NCI-H69 (cell line): Measurements from ENCODE around the gene BORCS5.
"Not testable (repeated sequence)": the region's sequence is repeated elsewhere in the genome, so short reads cannot be mapped to it uniquely, and the experiment has no call there.

Experiments
- DNase-seq: peaks from one replicate; lab custom pipeline; 2025; lab: John Stamatoyannopoulos, UW

Gene BORCS5

GRCh38 chr12:12393171-12393570 is 36.3 kb downstream of the BORCS5 start:
- DNase-seq: no peak

- DNase-seq: peak; percentile 43
These were observed 39.8 kb downstream of the BORCS5 start for GRCh38 chr12:12396694-12397093.

- no peak for DNase-seq
These were observed 40.3 kb downstream of the BORCS5 start for GRCh38 chr12:12397184-12397583.

GRCh38 chr12:12398026-12398859 is 41.4 kb downstream of the BORCS5 start:
- DNase-seq: peak; percentile 90

GRCh38 chr12:12399161-12399560 is 42.3 kb downstream of the BORCS5 start:
- DNase-seq: no peak

GRCh38 chr12:12399776-12400305 is 43.0 kb downstream of the BORCS5 start:
- peak; percentile 2 for DNase-seq

- DNase-seq: no peak
These were observed 43.9 kb downstream of the BORCS5 start for GRCh38 chr12:12400793-12401192.

- DNase-seq: peak; percentile 33
These were observed 46.7 kb downstream of the BORCS5 start for GRCh38 chr12:12403264-12404248.

GRCh38 chr12:12404297-12404696 is 47.4 kb downstream of the BORCS5 start:
- peak; percentile 4 for DNase-seq

- peak; percentile 59 for DNase-seq
These were observed 49.0 kb downstream of the BORCS5 start for GRCh38 chr12:12405882-12406281.

GRCh38 chr12:12406762-12407161 is 49.9 kb downstream of the BORCS5 start:
- DNase-seq: no peak

- DNase-seq: no peak
These were observed 51.4 kb downstream of the BORCS5 start for GRCh38 chr12:12408265-12408690.

- not testable (repeated sequence) for DNase-seq
These were observed 52.5 kb downstream of the BORCS5 start for GRCh38 chr12:12409337-12409736.

- no peak for DNase-seq
These were observed 59.0 kb downstream of the BORCS5 start for GRCh38 chr12:12415886-12416285.

GRCh38 chr12:12419165-12419564 is 62.3 kb downstream of the BORCS5 start:
- not testable (repeated sequence) for DNase-seq

- no peak for DNase-seq
These were observed 66.5 kb downstream of the BORCS5 start for GRCh38 chr12:12423367-12423766.

GRCh38 chr12:12425001-12425400 is 68.1 kb downstream of the BORCS5 start:
- DNase-seq: no peak

GRCh38 chr12:12425616-12426015 is 68.7 kb downstream of the BORCS5 start:
- no peak for DNase-seq

- no peak for DNase-seq
These were observed 70.7 kb downstream of the BORCS5 start for GRCh38 chr12:12427568-12427967.

- no peak for DNase-seq
These were observed 71.2 kb downstream of the BORCS5 start for GRCh38 chr12:12428047-12428446.

- DNase-seq: no peak
These were observed 72.2 kb downstream of the BORCS5 start for GRCh38 chr12:12428961-12429657.

GRCh38 chr12:12432364-12432763 is 75.5 kb downstream of the BORCS5 start:
- peak; percentile 75 for DNase-seq
